ENCODE results near the gene ZNF385A. TPM values are rescaled to one million over a fixed set of nuclear protein-coding genes. Genes with fewer than 3 reads are reported as not detected.

Gene ZNF385A
- total and polyA plus RNA-seq, 2 of the 13 experiments (the other 11 are each of a cell fraction or from before 2014, with no cell fraction given), result 0.44 to 0.67 TPM

DNA sequence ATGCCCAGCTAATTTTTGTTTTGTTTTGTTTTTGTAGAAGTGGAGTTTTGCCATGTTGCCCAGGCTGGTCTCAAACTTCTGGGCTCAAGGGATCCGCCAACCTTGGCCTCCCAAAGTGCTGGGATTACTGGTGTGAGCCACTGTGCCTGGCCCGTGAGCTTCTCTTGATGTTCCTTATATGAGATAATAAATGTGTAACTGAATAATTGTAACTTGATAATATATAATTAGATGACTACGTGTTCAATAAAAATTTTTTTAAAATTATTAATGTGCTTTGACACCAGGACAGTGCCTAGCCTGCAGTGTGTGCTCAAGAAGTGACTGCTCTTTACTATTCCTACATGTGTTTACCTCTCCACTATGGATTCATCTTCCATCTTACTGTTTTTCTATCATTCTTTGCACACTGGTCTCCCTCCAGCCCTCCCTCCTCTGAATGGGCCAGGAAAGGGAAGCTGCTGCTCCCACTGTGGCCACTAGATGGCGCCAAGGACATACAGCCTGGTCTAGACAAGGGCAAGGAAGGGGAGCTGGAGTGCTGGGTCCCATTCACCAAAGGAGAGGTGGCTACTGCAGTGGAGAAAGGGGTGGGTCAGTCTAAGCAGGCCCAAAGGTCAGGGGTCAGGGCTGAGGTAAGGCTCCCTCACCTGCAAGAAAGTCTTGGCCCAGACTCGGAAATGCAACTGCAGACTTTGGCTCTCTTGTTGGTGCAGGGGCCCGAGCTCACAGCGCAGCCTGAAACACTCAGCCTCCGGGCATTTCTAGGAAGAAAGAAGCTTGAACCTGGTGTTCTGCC lies 14.7 kb upstream of the ZNF385A start (continued):
- TF ChIP-seq, protein P1, sequence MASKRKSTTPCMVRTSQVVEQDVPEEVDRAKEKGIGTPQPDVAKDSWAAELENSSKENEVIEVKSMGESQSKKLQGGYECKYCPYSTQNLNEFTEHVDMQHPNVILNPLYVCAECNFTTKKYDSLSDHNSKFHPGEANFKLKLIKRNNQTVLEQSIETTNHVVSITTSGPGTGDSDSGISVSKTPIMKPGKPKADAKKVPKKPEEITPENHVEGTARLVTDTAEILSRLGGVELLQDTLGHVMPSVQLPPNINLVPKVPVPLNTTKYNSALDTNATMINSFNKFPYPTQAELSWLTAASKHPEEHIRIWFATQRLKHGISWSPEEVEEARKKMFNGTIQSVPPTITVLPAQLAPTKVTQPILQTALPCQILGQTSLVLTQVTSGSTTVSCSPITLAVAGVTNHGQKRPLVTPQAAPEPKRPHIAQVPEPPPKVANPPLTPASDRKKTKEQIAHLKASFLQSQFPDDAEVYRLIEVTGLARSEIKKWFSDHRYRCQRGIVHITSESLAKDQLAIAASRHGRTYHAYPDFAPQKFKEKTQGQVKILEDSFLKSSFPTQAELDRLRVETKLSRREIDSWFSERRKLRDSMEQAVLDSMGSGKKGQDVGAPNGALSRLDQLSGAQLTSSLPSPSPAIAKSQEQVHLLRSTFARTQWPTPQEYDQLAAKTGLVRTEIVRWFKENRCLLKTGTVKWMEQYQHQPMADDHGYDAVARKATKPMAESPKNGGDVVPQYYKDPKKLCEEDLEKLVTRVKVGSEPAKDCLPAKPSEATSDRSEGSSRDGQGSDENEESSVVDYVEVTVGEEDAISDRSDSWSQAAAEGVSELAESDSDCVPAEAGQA (IDR thresholded peaks at IDR 0.05; ENCODE audit: low read depth), result no peak
- TF ChIP-seq, protein P1 (CRISPR knock-in tag; IDR thresholded peaks at IDR 0.05; ENCODE audit: borderline replicate concordance), result no peak
- TF ChIP-seq HMG20A (CRISPR knock-in tag; IDR thresholded peaks at IDR 0.05; ENCODE audit: borderline replicate concordance) (no peak), ARID2 (CRISPR knock-in tag; IDR thresholded peaks at IDR 0.05; ENCODE audit: borderline replicate concordance) (no peak), TMF1 (CRISPR knock-in tag; IDR thresholded peaks at IDR 0.05; ENCODE audit: low read depth) (no peak), SNRNP70 (IDR thresholded peaks at IDR 0.05; ENCODE audit: low read depth, low read length) (no peak), ZSCAN29 (CRISPR knock-in tag; conservative IDR thresholded peaks at IDR 0.05) (no peak), REXO4 (CRISPR knock-in tag; IDR thresholded peaks at IDR 0.05; ENCODE audit: borderline replicate concordance) (no peak), KLF13 (CRISPR knock-in tag; IDR thresholded peaks at IDR 0.05) (no peak), ZNF589 (CRISPR knock-in tag; conservative IDR thresholded peaks at IDR 0.05) (no peak), ZNF468 (CRISPR knock-in tag; IDR thresholded peaks at IDR 0.05) (no peak), SRSF1 (optimal IDR thresholded peaks at IDR 0.05; ENCODE audit: low read depth, low read length) (no peak), ZNF660 (CRISPR knock-in tag; IDR thresholded peaks at IDR 0.05; ENCODE audit: borderline replicate concordance, low read depth) (no peak), CREB1 (IDR thresholded peaks at IDR 0.05) (no peak), CREB1 (CRISPR knock-in tag; IDR thresholded peaks at IDR 0.05) (no peak)
- TF ChIP-seq, protein P2, sequence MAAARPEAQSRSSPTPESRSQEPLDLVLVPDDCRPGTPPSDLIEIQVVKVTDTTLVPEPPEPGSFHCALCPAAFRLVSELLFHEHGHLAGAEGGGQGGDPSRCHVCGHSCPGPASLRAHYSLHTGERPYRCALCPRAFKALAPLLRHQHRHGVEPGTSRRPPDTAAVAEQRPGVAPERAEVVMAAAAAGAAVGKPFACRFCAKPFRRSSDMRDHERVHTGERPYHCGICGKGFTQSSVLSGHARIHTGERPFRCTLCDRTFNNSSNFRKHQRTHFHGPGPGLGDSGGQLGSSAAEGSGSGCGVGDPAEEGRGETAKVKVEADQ (CRISPR knock-in tag; IDR thresholded peaks at IDR 0.05; ENCODE audit: borderline replicate concordance), result no peak
- TF ChIP-seq, protein P3, sequence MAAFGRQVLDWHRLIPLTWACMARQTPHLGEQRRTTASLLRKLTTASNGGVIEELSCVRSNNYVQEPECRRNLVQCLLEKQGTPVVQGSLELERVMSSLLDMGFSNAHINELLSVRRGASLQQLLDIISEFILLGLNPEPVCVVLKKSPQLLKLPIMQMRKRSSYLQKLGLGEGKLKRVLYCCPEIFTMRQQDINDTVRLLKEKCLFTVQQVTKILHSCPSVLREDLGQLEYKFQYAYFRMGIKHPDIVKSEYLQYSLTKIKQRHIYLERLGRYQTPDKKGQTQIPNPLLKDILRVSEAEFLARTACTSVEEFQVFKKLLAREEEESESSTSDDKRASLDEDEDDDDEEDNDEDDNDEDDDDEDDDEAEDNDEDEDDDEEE (CRISPR knock-in tag; IDR thresholded peaks at IDR 0.05), result no peak
- TF ChIP-seq, protein P4, sequence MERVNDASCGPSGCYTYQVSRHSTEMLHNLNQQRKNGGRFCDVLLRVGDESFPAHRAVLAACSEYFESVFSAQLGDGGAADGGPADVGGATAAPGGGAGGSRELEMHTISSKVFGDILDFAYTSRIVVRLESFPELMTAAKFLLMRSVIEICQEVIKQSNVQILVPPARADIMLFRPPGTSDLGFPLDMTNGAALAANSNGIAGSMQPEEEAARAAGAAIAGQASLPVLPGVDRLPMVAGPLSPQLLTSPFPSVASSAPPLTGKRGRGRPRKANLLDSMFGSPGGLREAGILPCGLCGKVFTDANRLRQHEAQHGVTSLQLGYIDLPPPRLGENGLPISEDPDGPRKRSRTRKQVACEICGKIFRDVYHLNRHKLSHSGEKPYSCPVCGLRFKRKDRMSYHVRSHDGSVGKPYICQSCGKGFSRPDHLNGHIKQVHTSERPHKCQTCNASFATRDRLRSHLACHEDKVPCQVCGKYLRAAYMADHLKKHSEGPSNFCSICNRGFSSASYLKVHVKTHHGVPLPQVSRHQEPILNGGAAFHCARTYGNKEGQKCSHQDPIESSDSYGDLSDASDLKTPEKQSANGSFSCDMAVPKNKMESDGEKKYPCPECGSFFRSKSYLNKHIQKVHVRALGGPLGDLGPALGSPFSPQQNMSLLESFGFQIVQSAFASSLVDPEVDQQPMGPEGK (CRISPR knock-in tag; IDR thresholded peaks at IDR 0.05), result no peak

All from HepG2 (cell line).